ENCODE measurements around the gene CADPS. TPM values are rescaled to one million over a fixed set of nuclear protein-coding genes. Genes with fewer than 3 reads are reported as not detected.

Gene CADPS
- total RNA-seq, 1 donor from 2014 or later: 10.1 TPM

DNA sequence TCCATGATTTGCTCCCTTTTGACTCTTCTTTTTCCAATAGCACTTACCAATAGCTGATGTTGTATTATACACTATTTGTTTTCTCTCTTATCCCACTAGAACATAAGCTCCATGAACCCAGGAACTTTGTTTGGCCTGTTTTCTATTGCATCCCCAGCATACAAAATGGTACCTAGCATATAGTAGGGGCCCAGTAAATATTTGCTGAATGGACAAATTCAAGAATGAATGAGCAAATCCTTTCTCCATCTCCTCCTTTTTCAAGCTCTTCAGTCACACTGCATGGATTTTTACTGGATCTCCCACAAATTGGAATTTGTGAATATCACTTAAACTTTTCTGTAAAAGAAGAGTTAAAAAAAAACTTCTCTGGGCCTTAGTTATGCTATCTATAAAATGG lies 435.2 kb downstream of the CADPS start:
- no peak for DNase-seq (ENCODE audit: low spot score)

DNA sequence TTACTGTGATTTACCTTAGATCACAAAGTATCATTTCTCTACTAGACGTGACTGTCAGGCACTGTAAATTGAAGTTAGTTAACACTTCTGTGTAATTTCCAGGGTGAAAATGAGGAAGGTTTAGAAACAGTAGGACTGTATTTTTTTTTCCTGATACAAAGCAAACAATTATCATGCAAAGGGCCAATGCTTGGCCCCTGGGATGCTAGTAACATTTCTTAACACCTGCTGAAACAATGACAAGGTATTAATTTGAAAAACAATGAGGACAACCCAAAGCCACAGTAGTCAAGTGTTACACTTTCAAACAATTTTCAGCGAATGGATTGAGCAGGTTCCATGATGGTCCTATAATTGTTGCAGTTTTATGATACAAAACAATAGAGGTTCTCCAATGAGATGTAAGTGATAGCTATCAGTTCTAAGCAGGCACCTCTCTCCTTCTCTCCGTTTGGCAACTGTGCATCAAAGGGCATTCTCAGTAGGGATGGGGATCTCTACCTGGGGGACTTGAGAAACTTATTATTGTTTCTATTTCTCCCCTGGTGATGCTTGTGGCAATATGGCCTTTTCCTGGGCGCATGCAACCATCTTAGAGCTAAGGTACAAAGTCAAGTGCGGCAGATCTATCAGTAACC lies 435.9 kb downstream of the CADPS start:
- DNase-seq (ENCODE audit: low spot score): no peak

DNA sequence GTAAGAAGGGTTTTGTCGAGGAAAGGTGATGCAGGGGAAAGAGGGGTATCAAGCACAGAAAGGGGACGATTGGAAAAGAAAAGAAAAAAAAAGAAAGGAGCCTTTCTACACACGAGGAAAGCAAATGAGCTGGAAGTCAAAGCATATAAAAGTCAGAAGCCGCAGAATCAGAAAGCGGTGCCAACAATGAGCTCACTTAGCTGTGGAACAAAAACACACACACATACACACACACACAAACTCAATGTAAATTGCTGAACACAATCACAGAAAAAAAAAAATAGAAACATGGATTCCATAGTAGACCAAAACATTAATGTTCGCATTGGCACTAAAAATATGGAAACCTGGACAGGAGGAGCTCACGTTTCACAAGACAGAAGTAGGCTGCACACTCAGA lies 438.4 kb downstream of the CADPS start:
- no peak for DNase-seq (ENCODE audit: low spot score)

DNA sequence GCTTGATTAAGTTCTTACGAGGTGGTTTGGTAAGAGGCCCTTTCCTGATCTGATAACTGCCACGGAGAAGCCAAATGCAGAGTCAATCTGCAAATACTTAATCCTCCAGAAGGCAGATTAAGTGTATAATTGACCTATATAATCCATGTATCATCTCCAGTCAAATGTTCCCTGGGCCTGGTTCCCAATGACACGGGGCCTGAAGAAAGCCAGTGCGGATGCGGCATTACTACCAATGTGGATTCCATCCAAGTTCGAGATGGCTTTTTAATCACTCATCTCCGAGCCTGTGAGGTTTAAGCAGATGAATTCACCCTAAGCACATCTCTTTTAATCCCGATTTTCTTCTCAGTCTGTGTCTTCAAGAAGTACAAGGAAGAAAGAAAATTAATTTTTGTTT lies 441.8 kb downstream of the CADPS start:
- peak; percentile 24 for DNase-seq (ENCODE audit: low spot score)

DNA sequence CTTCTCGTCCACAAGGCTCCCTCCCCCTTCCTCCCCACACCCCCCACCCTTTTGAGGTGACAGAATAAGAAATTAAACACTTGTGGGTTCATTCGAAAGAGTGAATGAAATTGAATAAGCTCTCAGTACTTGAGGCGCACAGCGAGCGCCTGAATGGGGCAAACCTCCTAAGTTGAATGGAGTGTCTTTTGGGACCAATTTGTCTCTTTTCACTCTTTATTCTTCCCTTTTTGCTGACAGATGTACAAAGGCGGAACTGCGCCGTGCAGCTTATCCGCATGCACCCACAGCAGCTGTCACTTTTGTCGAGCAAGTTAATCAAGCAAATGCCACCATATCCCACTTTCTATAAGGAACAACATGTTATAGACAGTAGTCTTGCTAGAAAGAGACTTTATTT lies 454.0 kb downstream of the CADPS start:
- DNase-seq (ENCODE audit: low spot score): no peak

DNA sequence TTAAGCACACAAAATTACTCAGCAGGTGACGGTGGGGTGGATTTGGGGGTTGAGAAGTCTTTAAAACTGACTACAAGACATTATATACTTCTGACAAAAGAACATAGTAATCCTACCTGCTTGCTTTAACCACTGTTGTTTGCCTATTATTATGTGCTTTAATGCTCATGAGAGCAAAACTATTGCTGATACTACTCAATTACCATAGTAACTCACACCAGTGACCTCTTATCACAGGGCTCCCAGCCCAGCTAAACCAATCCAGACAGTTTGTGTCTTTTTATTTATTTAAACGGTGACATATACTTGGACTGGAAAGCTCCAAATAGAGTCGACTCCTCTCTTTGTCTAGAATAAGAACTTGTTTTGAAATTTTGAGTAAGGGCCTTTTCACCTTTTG lies 459.1 kb downstream of the CADPS start:
- no peak for DNase-seq (ENCODE audit: low spot score)

DNA sequence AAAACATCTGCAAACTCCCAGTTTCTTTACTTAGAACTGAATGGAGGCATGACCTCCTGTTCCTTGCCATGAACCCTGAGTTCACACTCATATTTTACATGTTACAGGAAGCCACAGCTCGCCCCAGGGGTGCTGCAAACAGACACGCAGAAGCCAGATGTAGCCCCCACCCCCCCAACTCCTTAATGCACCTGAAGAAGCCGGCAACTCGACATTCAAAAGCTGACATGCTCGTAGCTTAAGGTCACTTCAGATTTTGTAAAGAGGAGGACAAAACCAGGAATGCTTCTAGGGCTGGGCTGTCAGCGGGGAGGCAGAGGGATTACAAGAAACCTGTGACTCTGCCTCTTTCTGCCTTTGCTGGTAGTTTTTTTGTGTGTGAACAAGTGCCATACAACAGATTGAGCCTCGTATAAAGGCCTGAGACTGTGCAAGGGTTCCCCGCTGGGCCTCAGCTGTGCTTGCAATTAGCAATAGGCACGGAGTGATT lies 459.9 kb downstream of the CADPS start:
- DNase-seq (ENCODE audit: low spot score): no peak

DNA sequence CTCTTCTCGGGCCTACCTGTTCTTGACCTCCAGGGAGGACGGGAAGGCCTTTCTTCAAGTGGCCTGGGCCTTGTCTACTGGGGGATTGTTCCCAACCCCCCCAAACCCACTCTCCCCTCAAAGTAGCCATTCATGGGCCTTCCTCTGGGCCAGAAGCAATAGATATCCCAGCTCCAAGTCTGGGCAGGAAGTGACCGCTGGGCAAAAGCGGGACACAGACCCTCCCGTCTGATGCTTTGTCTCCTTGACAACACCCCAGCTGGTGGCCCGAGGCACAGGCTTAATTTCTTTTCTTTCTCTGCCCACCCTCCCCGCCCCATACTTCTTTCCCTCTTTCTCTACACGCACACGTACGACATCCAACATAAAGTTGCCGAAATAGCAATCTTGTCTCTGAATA lies 460.4 kb downstream of the CADPS start:
- DNase-seq (ENCODE audit: low spot score): no peak

DNA sequence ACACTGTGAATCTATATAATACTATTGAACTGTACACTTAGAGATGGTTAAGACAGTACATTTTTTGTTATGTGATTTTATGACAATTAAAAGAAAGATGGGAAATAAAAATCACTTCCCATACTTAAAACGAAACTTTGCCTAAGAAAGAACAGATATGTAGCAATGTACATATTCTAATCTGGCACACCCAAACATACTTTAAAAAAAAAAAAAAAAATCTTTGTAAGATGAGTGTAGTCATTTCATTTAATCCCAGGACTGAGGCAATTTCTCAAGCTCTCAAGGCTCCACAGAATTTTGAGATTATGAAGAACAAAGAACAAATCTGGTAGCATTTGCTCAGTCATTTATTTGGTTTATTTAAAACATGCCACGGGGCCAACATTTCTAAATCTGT lies 461.5 kb downstream of the CADPS start:
- DNase-seq (ENCODE audit: low spot score): no peak

DNA sequence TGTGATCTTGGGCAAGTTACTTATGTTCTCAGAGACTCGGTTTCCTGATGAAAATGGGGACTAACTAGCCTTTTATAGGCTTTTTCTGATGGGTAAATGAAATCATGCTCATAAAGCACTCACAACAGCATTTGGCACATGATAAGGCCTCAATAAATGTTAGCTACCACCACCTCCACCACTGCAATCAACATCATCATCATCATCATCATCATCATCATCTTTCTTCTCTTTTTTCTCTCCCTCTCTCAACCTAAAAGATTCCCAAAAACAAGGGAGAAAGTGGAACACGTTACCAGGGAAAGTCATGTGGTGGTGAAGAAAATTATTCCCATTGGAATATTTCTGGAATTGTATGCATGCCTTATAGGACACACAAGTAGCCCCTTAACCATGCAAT lies 468.3 kb downstream of the CADPS start:
- no peak for DNase-seq (ENCODE audit: low spot score)

DNA sequence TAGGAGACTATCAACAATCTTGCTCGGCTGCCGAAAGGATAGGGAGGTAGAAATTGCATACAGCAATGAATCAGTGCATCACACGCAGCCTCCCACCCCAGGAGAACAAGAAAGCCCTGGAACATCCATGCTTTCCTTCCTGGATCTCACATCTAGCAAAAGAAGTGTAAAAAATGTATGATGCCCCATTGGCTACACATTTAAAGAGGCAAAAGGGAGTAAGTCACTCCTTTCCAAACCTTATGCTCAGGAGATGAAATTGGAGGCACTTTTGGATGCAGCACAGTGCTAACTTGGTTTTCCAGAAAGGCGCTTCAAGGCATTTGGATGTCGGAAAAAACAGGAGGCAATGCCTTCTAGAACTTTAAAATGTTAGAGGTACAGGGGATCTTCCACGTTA lies 469.6 kb downstream of the CADPS start:
- no peak for DNase-seq (ENCODE audit: low spot score)

DNA sequence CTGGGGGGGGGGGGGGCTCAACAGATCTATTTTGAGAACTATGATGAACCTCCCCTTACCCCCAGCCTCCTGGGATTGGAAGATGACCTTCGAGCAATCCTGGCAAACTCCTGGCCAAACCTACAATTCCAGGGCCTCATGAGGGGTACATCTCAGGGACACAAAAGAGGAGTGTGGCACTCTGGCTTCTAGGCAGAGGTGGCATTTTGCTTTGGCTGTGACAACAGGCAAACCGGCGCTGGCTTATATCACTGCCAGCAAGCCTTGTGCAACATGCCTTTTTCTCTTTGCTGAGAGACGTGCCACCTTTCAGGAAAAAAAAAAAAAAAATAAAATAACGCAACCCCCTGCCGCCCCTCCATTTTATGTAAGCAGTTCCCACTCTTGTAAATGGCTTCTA lies 470.1 kb downstream of the CADPS start:
- no peak for DNase-seq (ENCODE audit: low spot score)

DNA sequence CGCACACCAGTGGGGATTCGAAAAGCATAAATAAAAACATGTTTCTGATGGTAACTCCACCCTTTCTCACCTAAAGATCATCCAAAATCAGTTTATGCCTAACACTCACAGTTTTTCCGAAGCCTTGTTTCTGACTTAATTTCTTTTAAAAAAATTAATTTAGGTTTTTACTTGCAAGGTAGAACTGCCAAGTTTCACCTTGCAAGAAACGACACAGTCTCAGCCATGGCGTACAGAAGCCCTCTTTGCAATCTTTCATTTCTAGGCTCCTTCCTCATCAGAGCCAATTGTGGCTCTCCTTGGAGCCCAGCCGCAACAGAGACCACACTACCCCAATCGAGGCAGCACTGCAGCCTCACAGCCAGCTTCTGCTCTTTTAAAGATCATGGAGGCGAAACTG lies 470.9 kb downstream of the CADPS start:
- DNase-seq (ENCODE audit: low spot score): no peak

DNA sequence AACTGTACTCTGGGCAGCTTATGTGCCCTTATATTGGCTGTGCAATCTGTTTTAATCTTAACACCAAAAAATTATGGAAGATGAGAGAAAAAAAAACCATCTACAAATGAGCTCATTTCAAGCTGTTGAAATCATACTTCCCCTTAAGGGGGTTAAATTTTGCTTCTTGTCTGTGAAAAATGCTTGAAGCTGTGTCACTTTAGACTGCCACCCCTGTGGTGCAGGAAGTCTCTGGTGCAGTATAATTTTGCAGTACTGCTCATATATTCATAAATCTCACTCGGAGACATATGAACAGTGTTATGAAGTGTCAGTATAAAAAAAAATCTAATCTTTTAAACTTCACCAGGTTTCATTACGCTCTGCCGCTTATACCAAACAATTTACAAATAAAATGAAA lies 471.5 kb downstream of the CADPS start:
- DNase-seq (ENCODE audit: low spot score): no peak

DNA sequence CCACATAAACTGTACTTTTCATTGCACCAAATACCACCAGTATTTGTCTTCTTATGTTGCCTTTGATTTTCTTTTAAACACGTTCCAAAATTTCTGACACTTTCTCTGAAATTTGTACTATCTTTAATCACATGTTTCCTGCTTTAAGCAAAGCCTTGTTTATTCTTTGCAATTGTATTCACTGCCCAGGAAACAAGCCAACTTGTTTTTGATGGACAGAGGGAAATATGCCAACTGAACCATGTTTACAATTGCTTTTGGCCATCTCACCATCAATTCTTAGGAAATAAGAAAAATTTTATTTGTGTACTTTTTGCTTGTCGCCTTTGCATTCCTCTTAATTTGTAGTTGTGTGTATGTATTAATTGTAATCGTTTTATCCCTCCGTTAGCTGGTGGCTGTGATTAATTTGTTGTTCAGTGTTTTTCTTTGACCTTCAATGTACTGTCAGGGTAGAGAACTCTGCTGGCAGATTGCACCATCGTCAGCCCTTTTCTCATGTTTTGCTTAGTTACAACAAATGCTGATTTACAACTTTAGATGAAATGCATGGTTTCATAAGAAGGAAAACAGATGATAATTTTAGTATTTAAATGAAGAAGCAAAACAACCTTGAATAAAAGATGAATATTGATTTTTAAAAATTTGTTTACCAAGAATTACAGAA lies 482.5 kb downstream of the CADPS start:
- no peak for DNase-seq (ENCODE audit: low spot score)

DNA sequence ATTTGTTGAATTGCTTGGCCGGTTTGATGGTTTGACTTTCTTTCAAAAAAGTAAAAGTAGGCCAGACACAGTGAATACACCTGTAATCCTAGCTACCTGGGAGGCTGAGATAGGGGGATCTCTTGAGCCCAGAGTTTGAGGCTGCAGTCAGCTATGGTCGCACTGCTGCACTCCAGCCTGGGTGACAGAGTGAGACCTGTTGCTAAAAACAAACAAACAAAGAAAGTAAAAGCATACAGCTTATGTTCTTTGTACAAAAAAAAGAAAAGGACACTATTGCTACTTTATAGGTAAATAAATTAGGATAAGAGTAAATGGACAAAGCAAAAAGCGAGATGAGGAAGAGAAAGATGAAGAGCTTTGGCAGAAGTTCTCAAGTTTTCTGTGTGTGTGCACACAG lies 488.0 kb downstream of the CADPS start:
- DNase-seq (ENCODE audit: low spot score): no peak

DNA sequence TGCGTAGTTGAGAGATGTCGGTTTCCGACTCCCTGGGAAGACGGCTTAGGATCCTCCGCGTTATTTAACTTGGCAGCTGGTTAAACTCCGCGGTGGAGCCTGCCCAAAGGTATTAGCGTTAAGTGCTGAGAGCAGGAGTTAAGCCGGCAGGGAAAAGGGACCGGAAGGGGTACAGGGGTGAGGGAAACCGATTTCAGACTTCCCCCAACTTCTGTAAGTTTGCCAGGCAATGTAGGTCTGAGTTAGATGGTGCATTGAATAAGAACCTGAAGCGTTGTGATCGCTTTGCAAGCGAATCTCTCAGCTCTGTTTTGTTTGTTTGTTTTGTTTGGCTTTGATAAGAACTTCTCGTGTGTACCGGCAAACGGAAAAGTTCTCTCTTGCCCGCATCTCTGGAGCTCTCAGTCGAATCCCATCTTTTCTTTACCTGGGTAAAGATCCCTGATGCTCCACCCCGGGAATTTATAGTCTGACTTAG lies 495.9 kb downstream of the CADPS start:
- DNase-seq (ENCODE audit: low spot score): no peak

DNA sequence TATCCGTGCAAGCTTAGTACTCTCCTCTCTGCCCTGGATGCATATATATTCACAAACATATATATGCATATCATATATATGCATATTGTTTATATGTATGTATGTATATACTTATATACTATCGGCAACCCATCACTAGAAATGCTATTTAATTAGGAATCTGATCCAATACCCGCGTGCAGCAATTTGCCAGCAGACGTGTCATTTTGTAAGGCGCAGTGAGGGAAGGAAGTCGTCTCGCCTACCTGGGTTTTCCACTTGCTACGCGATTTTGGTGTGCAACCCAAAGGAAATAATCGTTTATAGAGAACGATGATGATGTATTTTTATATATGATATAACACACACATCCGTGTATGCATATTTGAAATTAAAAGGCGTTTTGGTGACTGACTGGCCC lies 496.3 kb downstream of the CADPS start:
- DNase-seq (ENCODE audit: low spot score): no peak

DNA sequence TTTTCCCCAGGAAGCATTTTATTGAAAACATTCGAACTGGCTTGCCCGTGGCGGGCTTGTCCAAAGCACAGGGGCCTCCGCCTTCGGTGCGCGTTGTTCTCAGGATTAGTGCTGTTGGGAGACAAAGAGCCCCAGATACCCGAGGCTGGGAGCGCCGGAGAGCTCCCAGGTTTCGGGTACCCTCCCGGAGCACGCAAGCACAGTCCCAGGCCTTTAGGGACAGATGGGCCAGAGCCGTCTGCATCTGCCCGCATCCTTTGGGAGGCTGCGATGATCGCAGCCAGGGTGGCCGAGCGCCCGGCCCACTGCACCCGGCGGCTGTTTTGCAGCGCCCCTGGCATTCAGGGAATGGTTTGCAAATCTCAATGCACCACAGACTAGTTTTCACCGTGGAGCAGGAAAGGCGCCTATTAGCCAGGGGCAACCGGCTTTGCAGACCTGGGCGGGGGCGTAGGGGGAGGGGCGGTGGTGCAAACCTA lies 496.9 kb downstream of the CADPS start:
- no peak for DNase-seq (ENCODE audit: low spot score)

DNA sequence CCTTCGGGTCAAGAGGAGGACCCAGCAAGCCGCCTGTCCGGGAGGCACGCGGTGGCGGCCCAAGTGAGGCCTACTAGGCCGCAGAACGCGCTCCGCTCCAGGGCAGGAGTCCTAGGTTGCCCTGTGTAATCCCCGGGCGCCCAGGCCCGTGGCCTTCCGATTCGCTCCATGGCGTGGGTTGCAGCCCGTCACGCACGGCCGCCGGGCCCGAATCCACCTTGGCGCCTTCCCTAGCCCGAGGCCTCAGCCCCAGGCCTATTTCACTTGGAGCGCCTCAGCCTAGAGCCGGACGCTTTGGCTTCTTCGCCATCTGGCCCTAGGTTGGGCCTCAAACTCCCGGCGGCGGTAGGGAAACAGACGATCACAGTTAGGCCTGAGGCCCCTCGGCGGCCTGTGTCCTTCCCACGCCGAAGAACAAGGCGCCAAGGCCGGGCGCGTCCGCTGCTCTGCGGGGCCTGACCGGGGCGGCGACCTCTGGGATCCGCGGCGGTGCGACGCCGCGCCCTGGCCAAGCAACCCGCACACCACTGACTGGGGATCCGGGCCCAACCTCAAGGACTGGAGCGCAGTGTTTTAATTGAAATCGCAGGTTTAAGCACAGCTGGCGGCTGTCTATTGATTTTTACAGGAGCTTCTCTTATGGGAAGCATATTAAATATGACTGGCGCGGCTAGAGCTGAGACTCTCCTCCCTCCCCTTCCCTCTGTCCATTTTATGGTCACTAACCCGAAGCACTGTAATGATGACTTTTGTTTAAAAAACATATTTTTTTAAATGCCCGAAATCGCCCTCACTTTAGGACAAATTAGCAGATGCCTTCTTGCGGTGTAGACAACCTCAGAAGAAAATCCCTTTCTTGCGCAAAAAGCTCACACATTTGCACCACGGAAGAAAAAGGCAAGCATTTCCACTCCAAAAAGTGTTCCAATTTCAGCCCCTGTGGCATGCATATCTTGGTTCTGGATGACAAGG lies 498.0 kb downstream of the CADPS start:
- no peak for DNase-seq (ENCODE audit: low spot score)

DNA sequence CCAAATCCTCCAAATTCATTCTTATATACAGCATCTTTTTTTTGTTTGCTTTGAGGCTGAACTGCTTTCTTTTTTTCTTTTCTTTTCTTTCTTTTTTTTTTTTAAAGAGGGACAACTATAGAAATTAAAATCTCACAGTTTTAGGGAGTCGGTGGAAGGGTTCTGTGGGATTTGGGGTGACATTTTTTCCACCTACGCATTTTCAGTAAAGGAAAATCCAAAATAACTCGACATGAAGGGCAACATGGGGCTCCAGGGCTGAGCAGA lies 498.8 kb downstream of the CADPS start:
- DNase-seq (ENCODE audit: low spot score): no peak

DNA sequence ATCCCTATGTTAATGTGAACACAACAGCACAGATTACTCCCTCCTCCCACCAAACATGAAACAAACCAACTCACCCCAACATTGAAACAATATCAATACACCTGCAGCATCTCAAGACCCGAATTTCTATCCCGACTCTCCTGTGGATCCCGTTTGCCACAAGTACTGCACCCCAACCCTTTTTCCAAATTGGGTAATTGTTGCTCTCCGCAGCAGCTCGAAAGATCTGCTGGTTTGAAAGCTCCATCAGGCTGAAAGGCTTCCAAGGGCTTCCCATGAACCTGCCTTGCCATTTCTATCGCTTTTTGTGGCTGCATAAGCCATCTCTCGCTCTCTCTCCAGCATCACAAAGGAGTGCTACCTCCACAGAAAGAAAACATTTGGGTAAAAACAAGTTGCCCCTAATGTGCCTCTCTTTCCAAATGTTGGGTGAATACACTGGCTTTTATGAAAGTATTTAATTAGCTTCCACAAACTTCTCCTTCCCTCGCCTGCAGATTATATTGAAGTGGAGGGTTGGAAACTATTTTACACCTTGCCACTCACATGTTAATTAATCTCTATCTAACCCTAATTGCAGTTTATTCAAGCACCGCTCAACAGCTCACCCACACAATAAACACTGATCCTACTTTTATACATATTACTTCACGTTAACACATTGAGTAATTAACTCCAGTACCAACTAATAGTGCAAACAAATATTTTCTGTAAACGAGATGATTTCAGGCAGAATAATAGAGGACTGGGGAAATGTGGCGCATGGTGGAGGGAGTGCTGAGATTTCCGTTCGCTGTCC lies 499.4 kb downstream of the CADPS start:
- DNase-seq (ENCODE audit: low spot score): no peak
